Measurements from ENCODE around the gene MYBPHL.

MYBPHL gene

GRCh38 chr1:109270623-109271317, 36.0 kb downstream of the MYBPHL start:
- H3K4me2 ChIP-seq (ENCODE audit: low read length) = no peak overlapping the region
- H3K9me3 ChIP-seq (ENCODE audit: control insufficient read depth, low read length) = no peaks in the 10 kb centered on the region
- no peaks in the 10 kb centered on the region for H3K27me3 ChIP-seq (ENCODE audit: control insufficient read depth, insufficient read depth, low read length)
- no peaks in the 10 kb centered on the region for H3K79me2 ChIP-seq
- TF ChIP-seq CTCF (IDR thresholded peaks at IDR 0.05) = no peak
- no peak overlapping the region for H2AFZ ChIP-seq
- H3K4me3 ChIP-seq (ENCODE audit: low read depth, low read length) = no peak overlapping the region
- H3K27ac ChIP-seq = no peak overlapping the region
- no peak overlapping the region for H3K9ac ChIP-seq
- H3K4me1 ChIP-seq = no peaks in the 10 kb centered on the region
- H3K36me3 ChIP-seq (ENCODE audit: control insufficient read depth, insufficient read depth, low read length) = no peaks in the 10 kb centered on the region

DNA sequence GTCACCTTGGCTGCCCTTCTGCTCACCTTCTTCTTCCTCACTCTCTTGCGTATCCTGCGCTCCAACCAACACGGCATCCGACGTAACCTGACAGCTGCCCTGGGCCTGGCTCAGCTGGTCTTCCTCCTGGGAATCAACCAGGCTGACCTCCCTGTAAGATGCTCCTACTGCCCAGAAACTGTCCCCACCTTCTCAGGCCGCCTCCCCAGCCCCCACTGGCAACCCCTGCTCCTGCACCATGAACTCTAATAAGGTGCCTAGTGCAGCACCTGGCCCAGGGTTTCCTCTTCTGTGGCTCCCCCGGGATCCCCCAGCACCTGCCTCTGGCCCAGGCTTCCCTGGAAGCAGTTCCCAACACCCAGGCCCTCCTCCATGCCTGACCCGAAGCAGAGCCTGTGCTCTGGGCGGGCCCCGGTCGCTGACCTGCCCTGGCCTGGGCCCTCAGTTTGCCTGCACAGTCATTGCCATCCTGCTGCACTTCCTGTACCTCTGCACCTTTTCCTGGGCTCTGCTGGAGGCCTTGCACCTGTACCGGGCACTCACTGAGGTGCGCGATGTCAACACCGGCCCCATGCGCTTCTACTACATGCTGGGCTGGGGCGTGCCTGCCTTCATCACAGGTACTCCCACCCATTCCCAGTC, 36.7 kb downstream of the MYBPHL start:
- Histone ChIP-seq H3K36me3 (ENCODE audit: control insufficient read depth, insufficient read depth, low read length) (no peaks in the 10 kb centered on the region), H3K4me3 (ENCODE audit: low read depth, low read length) (no peak overlapping the region), H3K9ac (no peak overlapping the region), H3K4me1 (no peaks in the 10 kb centered on the region), H3K27ac (no peak overlapping the region), H3K9me3 (ENCODE audit: control insufficient read depth, low read length) (no peaks in the 10 kb centered on the region), H3K79me2 (no peaks in the 10 kb centered on the region), H2AFZ (no peak overlapping the region), H3K27me3 (ENCODE audit: control insufficient read depth, insufficient read depth, low read length) (no peaks in the 10 kb centered on the region), H3K4me2 (ENCODE audit: low read length) (no peak overlapping the region)
- no peak for TF ChIP-seq CTCF (IDR thresholded peaks at IDR 0.05)

GRCh38 chr1:109269212-109269980, 37.4 kb downstream of the MYBPHL start:
- Histone ChIP-seq H3K27ac (no peak overlapping the region), H2AFZ (no peak overlapping the region), H3K4me3 (ENCODE audit: low read depth, low read length) (no peak overlapping the region), H3K36me3 (ENCODE audit: control insufficient read depth, insufficient read depth, low read length) (no peaks in the 10 kb centered on the region), H3K27me3 (ENCODE audit: control insufficient read depth, insufficient read depth, low read length) (no peaks in the 10 kb centered on the region), H3K4me2 (ENCODE audit: low read length) (no peak overlapping the region), H3K79me2 (no peaks in the 10 kb centered on the region), H3K9ac (no peak overlapping the region), H3K9me3 (ENCODE audit: control insufficient read depth, low read length) (no peaks in the 10 kb centered on the region), H3K4me1 (no peaks in the 10 kb centered on the region)
- TF ChIP-seq CTCF (IDR thresholded peaks at IDR 0.05) = no peak

- TF ChIP-seq CTCF (IDR thresholded peaks at IDR 0.05) = no peak
- H3K9me3 ChIP-seq (ENCODE audit: control insufficient read depth, low read length) = no peaks in the 10 kb centered on the region
- no peak overlapping the region for H3K27ac ChIP-seq
- no peak overlapping the region for H2AFZ ChIP-seq
- no peaks in the 10 kb centered on the region for H3K27me3 ChIP-seq (ENCODE audit: control insufficient read depth, insufficient read depth, low read length)
- no peaks in the 10 kb centered on the region for H3K4me1 ChIP-seq
- H3K4me3 ChIP-seq (ENCODE audit: low read depth, low read length) = no peak overlapping the region
- no peaks in the 10 kb centered on the region for H3K79me2 ChIP-seq
- no peaks in the 10 kb centered on the region for H3K36me3 ChIP-seq (ENCODE audit: control insufficient read depth, insufficient read depth, low read length)
- no peak overlapping the region for H3K4me2 ChIP-seq (ENCODE audit: low read length)
- H3K9ac ChIP-seq = no peak overlapping the region
Measured at GRCh38 chr1:109268431-109269211, 38.2 kb downstream of the MYBPHL start.

All from parathyroid adenoma (tissue), 2 donors.